Measurements from ENCODE around the gene GOLPH3. TPM values are rescaled to one million over a fixed set of nuclear protein-coding genes. Genes with fewer than 3 reads are reported as not detected.

GOLPH3 gene
- total and polyA plus RNA-seq, 2 experiments from 2014 or later: 68.5 to 96.1 TPM

DNA sequence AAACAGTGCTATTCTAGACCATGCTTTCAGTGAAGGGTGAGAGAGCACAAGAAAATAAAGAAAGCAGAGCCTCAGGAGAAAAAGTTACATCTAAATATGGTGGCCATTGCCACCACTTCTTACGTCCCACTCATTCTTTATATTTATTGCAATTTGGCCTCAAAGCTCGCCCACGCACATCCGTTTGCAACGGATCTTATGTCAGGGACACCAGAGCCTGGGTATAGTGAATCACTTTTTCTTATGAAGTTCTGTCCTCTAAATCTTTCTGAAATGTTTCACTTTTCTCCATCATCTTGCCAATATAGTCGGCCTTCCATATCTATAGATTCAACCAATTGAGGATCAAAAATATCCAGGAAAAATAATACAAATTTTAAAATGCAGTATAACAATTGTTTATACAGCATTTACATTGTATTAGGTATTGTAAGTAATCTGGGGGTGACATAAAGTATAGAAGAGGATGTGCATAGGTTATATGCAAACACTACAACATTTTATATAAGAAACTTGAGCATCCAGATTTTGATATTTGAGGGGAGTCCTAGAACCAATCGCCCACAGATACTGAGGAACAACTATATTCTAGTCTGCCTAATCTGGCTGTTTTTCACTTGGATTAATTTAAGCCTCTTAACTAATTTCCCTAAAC is 35.2 kb downstream of the GOLPH3 start:
- peaks cover 26% of the 10 kb centered on the region for H4K20me1 ChIP-seq (replicated peaks; ENCODE audit: insufficient read depth)
- H3F3A ChIP-seq (replicated peaks; ENCODE audit: low read depth): no peaks in the 10 kb centered on the region
- peaks cover 17% of the 10 kb centered on the region; the same call in 1 of the 2 replicates for H3K36me3 ChIP-seq (ENCODE audit: insufficient read depth)
- H3K27ac ChIP-seq (ENCODE audit: low read depth): no peak overlapping the region
- H3K79me2 ChIP-seq (replicated peaks; ENCODE audit: insufficient read depth): peaks cover 62% of the 10 kb centered on the region
- no peak overlapping the region for H2AFZ ChIP-seq
- H3K4me3 ChIP-seq: no peak overlapping the region
- H3K4me1 ChIP-seq (ENCODE audit: insufficient read depth): no peaks in the 10 kb centered on the region
- H3K9me2 ChIP-seq (ENCODE audit: insufficient read depth): no peaks in the 10 kb centered on the region
- Mint-ChIP-seq H3K27me3 (ENCODE audit: insufficient read depth, low read depth, poor library complexity) (peaks cover 5% of the 10 kb centered on the region), H3K4me3 (no peak overlapping the region), H3K4me1 (no peaks in the 10 kb centered on the region), H3K9me3 (peaks cover 12% of the 10 kb centered on the region; the same call in 2 of the 3 replicates), H3K27ac (no peak overlapping the region), H3K36me3 (ENCODE audit: low read depth) (peaks cover 51% of the 10 kb centered on the region)
- no peaks in the 10 kb centered on the region for H3K27me3 ChIP-seq (ENCODE audit: insufficient read depth)
- no peak for ATAC-seq
- no peak overlapping the region for H3K4me2 ChIP-seq
- TF ChIP-seq EZH2phosphoT487 (IDR thresholded peaks at IDR 0.05; ENCODE audit: unreplicated experiment) (no peak), EZH2 (IDR thresholded peaks at IDR 0.05; ENCODE audit: low read depth, unreplicated experiment) (no peak), POLR2AphosphoS5 (IDR thresholded peaks at IDR 0.05; ENCODE audit: low read depth) (no peak), CREB1 (CRISPR knock-in tag; IDR thresholded peaks at IDR 0.05; ENCODE audit: low read depth) (no peak), JUNB (IDR thresholded peaks at IDR 0.05; ENCODE audit: unreplicated experiment) (no peak), ZNF114 (CRISPR knock-in tag; IDR thresholded peaks at IDR 0.05) (no peak), ZNF331 (CRISPR knock-in tag; IDR thresholded peaks at IDR 0.05; ENCODE audit: low read depth) (no peak), STAT1 (IDR thresholded peaks at IDR 0.05; ENCODE audit: unreplicated experiment) (no peak), NANOG (IDR thresholded peaks at IDR 0.05; ENCODE audit: borderline replicate concordance) (no peak)
- TF ChIP-seq, protein P1, sequence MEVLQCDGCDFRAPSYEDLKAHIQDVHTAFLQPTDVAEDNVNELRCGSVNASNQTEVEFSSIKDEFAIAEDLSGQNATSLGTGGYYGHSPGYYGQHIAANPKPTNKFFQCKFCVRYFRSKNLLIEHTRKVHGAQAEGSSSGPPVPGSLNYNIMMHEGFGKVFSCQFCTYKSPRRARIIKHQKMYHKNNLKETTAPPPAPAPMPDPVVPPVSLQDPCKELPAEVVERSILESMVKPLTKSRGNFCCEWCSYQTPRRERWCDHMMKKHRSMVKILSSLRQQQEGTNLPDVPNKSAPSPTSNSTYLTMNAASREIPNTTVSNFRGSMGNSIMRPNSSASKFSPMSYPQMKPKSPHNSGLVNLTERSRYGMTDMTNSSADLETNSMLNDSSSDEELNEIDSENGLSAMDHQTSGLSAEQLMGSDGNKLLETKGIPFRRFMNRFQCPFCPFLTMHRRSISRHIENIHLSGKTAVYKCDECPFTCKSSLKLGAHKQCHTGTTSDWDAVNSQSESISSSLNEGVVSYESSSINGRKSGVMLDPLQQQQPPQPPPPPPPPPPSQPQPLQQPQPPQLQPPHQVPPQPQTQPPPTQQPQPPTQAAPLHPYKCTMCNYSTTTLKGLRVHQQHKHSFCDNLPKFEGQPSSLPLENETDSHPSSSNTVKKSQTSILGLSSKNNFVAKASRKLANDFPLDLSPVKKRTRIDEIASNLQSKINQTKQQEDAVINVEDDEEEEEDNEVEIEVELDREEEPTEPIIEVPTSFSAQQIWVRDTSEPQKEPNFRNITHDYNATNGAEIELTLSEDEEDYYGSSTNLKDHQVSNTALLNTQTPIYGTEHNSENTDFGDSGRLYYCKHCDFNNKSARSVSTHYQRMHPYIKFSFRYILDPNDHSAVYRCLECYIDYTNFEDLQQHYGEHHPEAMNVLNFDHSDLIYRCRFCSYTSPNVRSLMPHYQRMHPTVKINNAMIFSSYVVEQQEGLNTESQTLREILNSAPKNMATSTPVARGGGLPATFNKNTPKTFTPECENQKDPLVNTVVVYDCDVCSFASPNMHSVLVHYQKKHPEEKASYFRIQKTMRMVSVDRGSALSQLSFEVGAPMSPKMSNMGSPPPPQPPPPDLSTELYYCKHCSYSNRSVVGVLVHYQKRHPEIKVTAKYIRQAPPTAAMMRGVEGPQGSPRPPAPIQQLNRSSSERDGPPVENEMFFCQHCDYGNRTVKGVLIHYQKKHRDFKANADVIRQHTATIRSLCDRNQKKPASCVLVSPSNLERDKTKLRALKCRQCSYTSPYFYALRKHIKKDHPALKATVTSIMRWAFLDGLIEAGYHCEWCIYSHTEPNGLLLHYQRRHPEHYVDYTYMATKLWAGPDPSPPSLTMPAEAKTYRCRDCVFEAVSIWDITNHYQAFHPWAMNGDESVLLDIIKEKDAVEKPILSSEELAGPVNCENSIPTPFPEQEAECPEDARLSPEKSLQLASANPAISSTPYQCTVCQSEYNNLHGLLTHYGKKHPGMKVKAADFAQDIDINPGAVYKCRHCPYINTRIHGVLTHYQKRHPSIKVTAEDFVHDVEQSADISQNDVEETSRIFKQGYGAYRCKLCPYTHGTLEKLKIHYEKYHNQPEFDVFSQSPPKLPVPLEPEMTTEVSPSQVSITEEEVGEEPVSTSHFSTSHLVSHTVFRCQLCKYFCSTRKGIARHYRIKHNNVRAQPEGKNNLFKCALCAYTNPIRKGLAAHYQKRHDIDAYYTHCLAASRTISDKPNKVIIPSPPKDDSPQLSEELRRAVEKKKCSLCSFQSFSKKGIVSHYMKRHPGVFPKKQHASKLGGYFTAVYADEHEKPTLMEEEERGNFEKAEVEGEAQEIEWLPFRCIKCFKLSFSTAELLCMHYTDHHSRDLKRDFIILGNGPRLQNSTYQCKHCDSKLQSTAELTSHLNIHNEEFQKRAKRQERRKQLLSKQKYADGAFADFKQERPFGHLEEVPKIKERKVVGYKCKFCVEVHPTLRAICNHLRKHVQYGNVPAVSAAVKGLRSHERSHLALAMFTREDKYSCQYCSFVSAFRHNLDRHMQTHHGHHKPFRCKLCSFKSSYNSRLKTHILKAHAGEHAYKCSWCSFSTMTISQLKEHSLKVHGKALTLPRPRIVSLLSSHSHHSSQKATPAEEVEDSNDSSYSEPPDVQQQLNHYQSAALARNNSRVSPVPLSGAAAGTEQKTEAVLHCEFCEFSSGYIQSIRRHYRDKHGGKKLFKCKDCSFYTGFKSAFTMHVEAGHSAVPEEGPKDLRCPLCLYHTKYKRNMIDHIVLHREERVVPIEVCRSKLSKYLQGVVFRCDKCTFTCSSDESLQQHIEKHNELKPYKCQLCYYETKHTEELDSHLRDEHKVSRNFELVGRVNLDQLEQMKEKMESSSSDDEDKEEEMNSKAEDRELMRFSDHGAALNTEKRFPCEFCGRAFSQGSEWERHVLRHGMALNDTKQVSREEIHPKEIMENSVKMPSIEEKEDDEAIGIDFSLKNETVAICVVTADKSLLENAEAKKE (CRISPR knock-in tag; IDR thresholded peaks at IDR 0.05): no peak
- TF ChIP-seq, protein P2, sequence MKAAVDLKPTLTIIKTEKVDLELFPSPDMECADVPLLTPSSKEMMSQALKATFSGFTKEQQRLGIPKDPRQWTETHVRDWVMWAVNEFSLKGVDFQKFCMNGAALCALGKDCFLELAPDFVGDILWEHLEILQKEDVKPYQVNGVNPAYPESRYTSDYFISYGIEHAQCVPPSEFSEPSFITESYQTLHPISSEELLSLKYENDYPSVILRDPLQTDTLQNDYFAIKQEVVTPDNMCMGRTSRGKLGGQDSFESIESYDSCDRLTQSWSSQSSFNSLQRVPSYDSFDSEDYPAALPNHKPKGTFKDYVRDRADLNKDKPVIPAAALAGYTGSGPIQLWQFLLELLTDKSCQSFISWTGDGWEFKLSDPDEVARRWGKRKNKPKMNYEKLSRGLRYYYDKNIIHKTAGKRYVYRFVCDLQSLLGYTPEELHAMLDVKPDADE (IDR thresholded peaks at IDR 0.05): no peak
- TF ChIP-seq, protein P3, sequence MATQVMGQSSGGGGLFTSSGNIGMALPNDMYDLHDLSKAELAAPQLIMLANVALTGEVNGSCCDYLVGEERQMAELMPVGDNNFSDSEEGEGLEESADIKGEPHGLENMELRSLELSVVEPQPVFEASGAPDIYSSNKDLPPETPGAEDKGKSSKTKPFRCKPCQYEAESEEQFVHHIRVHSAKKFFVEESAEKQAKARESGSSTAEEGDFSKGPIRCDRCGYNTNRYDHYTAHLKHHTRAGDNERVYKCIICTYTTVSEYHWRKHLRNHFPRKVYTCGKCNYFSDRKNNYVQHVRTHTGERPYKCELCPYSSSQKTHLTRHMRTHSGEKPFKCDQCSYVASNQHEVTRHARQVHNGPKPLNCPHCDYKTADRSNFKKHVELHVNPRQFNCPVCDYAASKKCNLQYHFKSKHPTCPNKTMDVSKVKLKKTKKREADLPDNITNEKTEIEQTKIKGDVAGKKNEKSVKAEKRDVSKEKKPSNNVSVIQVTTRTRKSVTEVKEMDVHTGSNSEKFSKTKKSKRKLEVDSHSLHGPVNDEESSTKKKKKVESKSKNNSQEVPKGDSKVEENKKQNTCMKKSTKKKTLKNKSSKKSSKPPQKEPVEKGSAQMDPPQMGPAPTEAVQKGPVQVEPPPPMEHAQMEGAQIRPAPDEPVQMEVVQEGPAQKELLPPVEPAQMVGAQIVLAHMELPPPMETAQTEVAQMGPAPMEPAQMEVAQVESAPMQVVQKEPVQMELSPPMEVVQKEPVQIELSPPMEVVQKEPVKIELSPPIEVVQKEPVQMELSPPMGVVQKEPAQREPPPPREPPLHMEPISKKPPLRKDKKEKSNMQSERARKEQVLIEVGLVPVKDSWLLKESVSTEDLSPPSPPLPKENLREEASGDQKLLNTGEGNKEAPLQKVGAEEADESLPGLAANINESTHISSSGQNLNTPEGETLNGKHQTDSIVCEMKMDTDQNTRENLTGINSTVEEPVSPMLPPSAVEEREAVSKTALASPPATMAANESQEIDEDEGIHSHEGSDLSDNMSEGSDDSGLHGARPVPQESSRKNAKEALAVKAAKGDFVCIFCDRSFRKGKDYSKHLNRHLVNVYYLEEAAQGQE (IDR thresholded peaks at IDR 0.05; ENCODE audit: unreplicated experiment): no peak
- TF ChIP-seq, protein P4, sequence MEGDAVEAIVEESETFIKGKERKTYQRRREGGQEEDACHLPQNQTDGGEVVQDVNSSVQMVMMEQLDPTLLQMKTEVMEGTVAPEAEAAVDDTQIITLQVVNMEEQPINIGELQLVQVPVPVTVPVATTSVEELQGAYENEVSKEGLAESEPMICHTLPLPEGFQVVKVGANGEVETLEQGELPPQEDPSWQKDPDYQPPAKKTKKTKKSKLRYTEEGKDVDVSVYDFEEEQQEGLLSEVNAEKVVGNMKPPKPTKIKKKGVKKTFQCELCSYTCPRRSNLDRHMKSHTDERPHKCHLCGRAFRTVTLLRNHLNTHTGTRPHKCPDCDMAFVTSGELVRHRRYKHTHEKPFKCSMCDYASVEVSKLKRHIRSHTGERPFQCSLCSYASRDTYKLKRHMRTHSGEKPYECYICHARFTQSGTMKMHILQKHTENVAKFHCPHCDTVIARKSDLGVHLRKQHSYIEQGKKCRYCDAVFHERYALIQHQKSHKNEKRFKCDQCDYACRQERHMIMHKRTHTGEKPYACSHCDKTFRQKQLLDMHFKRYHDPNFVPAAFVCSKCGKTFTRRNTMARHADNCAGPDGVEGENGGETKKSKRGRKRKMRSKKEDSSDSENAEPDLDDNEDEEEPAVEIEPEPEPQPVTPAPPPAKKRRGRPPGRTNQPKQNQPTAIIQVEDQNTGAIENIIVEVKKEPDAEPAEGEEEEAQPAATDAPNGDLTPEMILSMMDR (conservative IDR thresholded peaks at IDR 0.05; ENCODE audit: low read depth in 2 of 2): no peak
- no peak for DNase-seq (ENCODE audit: low spot score)

Data from GM23338 (cell line).